ENCODE data around the gene PCK2. TPM values are rescaled to one million over a fixed set of nuclear protein-coding genes. Genes with fewer than 3 reads are reported as not detected.

Gene PCK2
- total and polyA plus RNA-seq, 2 of the 13 experiments (the other 11 are each of a cell fraction or from before 2014, with no cell fraction given) = 129 to 272 TPM

DNA sequence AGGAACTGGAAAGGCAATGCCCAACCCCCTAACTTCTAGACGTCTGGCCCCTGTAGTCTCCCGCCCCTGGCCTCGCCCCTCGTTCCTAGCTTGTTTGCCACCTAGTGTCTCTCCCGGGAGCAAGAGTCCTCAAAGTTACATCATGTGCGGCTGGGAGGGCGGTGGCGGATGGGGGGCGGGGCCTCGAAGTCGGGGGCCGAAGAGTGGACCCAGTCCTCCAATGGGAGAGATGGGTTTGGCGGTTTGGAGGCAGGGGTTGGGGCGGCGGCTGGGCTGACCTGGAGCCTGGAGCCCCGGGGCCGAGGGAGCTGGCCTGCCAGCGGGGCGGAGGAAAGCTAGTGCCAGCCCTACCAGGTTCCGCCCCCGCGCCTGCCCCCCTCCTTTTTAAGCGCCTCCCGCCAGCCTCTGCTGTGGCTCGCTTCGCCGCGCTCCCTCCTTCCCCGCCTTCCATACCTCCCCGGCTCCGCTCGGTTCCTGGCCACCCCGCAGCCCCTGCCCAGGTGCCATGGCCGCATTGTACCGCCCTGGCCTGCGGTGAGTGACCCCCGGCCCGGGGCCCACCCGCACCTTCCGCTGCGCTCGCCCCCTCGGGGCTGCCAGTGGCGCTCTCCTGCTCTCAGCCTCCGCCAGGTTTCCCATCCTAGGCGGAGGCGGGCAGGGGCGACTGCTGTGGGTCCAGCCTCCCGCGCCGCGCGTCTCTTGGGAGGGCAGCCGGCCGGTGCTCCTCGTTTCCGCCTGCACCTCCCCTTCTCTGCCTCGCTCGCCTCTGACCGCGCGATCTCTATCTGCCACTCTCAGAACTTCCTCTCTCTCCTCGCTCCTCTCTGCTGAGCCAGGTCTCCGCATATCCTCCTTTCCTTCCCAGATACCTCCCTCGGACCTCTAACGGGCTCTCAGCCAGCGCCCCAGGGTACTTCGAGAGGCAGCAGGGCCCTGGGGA is at the start of gene PCK2 (continued):
- TF ChIP-seq, protein P1, sequence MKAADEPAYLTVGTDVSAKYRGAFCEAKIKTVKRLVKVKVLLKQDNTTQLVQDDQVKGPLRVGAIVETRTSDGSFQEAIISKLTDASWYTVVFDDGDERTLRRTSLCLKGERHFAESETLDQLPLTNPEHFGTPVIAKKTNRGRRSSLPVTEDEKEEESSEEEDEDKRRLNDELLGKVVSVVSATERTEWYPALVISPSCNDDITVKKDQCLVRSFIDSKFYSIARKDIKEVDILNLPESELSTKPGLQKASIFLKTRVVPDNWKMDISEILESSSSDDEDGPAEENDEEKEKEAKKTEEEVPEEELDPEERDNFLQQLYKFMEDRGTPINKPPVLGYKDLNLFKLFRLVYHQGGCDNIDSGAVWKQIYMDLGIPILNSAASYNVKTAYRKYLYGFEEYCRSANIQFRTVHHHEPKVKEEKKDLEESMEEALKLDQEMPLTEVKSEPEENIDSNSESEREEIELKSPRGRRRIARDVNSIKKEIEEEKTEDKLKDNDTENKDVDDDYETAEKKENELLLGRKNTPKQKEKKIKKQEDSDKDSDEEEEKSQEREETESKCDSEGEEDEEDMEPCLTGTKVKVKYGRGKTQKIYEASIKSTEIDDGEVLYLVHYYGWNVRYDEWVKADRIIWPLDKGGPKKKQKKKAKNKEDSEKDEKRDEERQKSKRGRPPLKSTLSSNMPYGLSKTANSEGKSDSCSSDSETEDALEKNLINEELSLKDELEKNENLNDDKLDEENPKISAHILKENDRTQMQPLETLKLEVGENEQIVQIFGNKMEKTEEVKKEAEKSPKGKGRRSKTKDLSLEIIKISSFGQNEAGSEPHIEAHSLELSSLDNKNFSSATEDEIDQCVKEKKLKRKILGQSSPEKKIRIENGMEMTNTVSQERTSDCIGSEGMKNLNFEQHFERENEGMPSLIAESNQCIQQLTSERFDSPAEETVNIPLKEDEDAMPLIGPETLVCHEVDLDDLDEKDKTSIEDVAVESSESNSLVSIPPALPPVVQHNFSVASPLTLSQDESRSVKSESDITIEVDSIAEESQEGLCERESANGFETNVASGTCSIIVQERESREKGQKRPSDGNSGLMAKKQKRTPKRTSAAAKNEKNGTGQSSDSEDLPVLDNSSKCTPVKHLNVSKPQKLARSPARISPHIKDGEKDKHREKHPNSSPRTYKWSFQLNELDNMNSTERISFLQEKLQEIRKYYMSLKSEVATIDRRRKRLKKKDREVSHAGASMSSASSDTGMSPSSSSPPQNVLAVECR (CRISPR knock-in tag; IDR thresholded peaks at IDR 0.05; ENCODE audit: borderline replicate concordance) = no peak
- TF ChIP-seq, protein P2, sequence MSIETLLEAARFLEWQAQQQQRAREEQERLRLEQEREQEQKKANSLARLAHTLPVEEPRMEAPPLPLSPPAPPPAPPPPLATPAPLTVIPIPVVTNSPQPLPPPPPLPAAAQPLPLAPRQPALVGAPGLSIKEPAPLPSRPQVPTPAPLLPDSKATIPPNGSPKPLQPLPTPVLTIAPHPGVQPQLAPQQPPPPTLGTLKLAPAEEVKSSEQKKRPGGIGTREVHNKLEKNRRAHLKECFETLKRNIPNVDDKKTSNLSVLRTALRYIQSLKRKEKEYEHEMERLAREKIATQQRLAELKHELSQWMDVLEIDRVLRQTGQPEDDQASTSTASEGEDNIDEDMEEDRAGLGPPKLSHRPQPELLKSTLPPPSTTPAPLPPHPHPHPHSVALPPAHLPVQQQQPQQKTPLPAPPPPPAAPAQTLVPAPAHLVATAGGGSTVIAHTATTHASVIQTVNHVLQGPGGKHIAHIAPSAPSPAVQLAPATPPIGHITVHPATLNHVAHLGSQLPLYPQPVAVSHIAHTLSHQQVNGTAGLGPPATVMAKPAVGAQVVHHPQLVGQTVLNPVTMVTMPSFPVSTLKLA (IDR thresholded peaks at IDR 0.05) = peak; percentile 50
- TF ChIP-seq FOXC1 (CRISPR knock-in tag; IDR thresholded peaks at IDR 0.05; ENCODE audit: borderline replicate concordance) = no peak
- peak; percentile 90 for TF ChIP-seq SNAI1 (CRISPR knock-in tag; IDR thresholded peaks at IDR 0.05; ENCODE audit: borderline replicate concordance)
- TF ChIP-seq TOE1 (CRISPR knock-in tag; IDR thresholded peaks at IDR 0.05) = no peak
- TF ChIP-seq ZNF484 (CRISPR knock-in tag; IDR thresholded peaks at IDR 0.05; ENCODE audit: borderline replicate concordance, low read depth) = 0 out of 2 replicates have a peak, but pooled peaks have one; percentile 47
- TF ChIP-seq ZMYM4 (CRISPR knock-in tag; IDR thresholded peaks at IDR 0.05) = no peak
- TF ChIP-seq NFKBIZ (CRISPR knock-in tag; IDR thresholded peaks at IDR 0.05) = peak; percentile 96
- TF ChIP-seq, protein P3, sequence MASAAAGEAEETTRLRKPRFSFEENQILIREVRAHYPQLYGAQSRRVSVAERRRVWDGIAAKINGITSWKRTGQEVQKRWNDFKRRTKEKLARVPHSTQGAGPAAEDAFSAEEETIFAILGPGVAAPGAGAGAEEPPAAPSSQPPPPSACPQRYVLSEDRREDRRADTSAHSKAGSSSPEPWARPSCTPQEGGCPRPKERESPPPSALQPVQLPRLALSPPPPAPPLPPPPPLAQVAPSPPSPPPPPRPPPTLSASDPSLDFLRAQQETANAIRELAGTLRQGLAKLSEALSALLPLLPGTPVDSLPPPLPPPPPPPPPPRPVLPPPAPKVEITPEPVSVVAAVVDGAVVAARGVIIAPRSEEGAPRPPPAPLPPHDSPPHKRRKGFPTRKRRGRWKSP (CRISPR knock-in tag; IDR thresholded peaks at IDR 0.05) = no peak
- TF ChIP-seq ZFP90 (CRISPR knock-in tag; IDR thresholded peaks at IDR 0.05; ENCODE audit: borderline replicate concordance) = peak; percentile 96
- peak; percentile 94; the same call in 1 of the 2 replicates for TF ChIP-seq SIN3A (IDR thresholded peaks at IDR 0.05; ENCODE audit: borderline replicate concordance, low read depth, low read length)
- TF ChIP-seq ZNF607 (CRISPR knock-in tag; IDR thresholded peaks at IDR 0.05; ENCODE audit: borderline replicate concordance) = no peak
- TF ChIP-seq NRL (CRISPR knock-in tag; IDR thresholded peaks at IDR 0.05; ENCODE audit: borderline replicate concordance) = no peak
- TF ChIP-seq POLR2G (IDR thresholded peaks at IDR 0.05; ENCODE audit: low read depth, low read length) = peak; percentile 99
- no peak for TF ChIP-seq ZNF703 (CRISPR knock-in tag; IDR thresholded peaks at IDR 0.05; ENCODE audit: borderline replicate concordance)
- TF ChIP-seq RBM39 (IDR thresholded peaks at IDR 0.05; ENCODE audit: low read depth, low read length, poor library complexity, severe bottlenecking) = peak; percentile 100
- TF ChIP-seq ZNF577 (CRISPR knock-in tag; IDR thresholded peaks at IDR 0.05; ENCODE audit: borderline replicate concordance, low read depth) = peak; percentile 91; the same call in 1 of the 2 replicates
- no peak; the same call in none of the 2 replicates for TF ChIP-seq ZNF772 (CRISPR knock-in tag; IDR thresholded peaks at IDR 0.05)
- peak; percentile 79; the same call in 1 of the 2 replicates for TF ChIP-seq ZSCAN31 (CRISPR knock-in tag; IDR thresholded peaks at IDR 0.05; ENCODE audit: low read depth)
- peak; percentile 100 for TF ChIP-seq PCBP2 (optimal IDR thresholded peaks at IDR 0.05; ENCODE audit: low read depth, low read length, poor library complexity, severe bottlenecking)
- TF ChIP-seq KLF11 (CRISPR knock-in tag; IDR thresholded peaks at IDR 0.05) = peak; percentile 98
- no peak for TF ChIP-seq RFX1 (IDR thresholded peaks at IDR 0.05)
